Ramos (cell line): ENCODE results near the gene KLHL26.

Experiments
- in situ Hi-C: fragments of 300-500 bp; cut with MboI; formaldehyde crosslinking; loops from one replicate; pipeline ENCODE4 v1.14.3; 2022; ENCODE audit warnings: low sequenced_read_pairs; ENCODE audit not compliant: unreplicated experiment

The KLHL26 gene

GRCh38 chr19:18644196-18645034 is 7.6 kb downstream of the KLHL26 start:
- in situ Hi-C loops, result no loop called here

DNA sequence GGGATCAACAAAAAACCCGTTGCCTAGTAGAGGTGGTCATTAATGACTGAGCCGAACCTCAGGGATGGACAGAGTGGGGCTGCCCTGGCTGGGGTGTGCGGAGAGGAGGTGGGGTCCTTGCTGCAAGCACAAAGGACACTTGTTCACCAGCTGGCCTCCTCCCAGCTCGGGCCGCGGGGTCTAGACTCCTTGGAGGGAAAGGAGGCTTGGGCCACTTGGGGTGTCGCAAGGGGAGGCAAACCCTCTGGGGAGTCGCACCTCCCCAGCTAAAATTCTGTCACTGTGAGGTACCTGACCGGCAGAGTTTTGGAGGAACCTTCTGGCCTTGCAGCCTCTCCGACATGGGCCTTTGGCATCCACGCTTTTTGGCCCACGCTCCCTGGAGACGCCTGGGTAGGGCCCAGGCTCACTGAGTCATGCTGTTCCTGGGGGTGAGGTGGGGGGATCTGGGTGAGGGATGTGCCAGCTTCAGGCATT is 8.2 kb downstream of the KLHL26 start:
- in situ Hi-C loops, result no loop called here

GRCh38 chr19:18646535-18647370 is 9.9 kb downstream of the KLHL26 start:
- in situ Hi-C loops, result no loop called here

GRCh38 chr19:18647371-18647767 is 10.5 kb downstream of the KLHL26 start:
- in situ Hi-C loops, result no loop called here

DNA sequence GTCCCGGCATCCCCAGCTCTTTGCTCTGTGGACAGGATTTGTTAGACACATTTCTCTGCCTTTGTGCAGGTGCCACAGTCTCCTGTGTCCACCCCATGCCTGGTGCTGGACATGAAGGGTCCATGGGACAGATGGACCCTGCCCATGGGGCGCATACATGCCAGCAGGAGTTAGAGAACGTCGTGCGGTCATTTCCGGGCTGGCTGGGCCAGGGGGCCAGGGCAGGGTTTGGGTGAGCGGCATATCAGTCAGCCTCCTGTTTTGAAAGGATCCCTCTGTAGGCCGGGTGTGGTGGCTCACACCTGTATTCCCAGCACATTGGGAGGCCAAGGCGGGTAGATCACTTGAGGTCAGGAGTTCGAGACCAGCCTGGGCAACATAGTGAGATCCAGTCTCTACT is 11.0 kb downstream of the KLHL26 start:
- in situ Hi-C loops, result no loop called here

GRCh38 chr19:18648973-18649315 is 12.1 kb downstream of the KLHL26 start:
- in situ Hi-C loops, result no loop called here

DNA sequence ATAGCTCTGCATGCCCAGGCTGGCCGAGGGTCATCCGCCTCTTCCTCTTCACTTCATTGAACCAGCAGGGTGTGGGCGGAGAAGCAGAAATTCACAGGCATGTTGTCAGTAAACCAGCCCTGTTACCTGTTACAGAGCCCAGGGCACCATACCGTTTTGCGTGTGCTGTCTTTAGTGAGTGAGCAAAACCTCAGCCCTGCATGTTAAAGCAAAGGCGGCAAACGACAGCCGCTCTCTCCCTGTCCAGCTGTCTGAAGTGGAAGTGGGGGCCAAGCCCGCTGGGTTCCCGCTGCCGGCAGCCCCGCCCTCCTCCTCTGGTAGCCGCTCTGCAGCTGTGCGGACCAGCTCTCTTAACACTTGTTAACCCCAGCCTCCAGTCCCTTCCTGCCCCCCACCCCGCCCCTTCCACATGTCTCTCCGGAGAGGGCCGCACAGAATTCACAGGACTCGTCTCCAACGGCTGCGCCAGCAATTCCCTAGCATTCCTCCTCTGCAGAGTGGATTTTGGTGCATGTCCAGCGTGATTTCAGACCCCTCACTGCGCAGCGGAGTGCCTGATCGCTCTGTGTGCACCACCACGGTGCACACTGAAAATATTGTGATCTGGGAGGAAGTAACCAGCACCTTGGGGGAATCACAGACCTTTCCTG is 12.7 kb downstream of the KLHL26 start:
- in situ Hi-C loops, result no loop called here

DNA sequence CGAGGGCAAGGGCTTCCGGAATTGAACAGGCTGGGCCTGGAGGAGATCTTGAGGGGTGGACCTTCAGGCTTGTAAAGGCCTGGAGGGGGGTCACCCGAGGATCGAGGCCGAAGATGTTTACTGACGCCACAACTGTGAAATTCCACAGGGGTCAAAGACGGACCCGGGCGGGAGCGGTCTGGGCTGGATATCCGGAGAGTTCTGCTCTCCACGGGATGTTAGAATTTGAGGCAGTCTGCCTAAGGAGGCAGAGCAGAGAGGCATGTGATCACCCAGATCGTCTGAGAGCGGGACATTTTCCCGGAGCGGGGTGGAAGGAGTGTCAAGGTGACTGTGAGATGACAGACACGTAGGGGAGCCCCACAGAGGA is 13.2 kb downstream of the KLHL26 start:
- in situ Hi-C loops, result no loop called here

- in situ Hi-C loops, result no loop called here
Observed at GRCh38 chr19:18650468-18651041, 13.7 kb downstream of the KLHL26 start.

GRCh38 chr19:18651300-18651699 is 14.5 kb downstream of the KLHL26 start:
- in situ Hi-C loops, result no loop called here

DNA sequence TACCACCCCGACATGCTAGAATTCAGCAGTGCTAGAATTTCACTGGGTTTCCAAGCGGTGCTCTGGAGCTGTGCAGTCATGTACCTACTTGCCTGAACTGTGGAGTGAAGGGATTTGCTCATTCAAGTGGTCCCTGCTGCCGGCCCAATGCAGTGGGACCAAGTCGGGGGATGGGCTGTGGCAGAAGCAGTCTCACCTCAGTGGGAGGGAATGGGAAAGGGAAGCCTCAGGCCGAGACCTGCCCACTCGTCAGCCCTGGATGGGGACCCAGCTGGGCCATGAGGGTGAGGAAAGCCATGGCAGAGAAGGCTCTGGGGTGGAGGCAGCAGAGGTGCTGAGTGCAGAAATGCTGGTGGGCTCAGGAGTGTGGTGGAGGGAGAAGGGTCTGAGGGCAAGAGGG is 14.9 kb downstream of the KLHL26 start:
- in situ Hi-C loops, result no loop called here

DNA sequence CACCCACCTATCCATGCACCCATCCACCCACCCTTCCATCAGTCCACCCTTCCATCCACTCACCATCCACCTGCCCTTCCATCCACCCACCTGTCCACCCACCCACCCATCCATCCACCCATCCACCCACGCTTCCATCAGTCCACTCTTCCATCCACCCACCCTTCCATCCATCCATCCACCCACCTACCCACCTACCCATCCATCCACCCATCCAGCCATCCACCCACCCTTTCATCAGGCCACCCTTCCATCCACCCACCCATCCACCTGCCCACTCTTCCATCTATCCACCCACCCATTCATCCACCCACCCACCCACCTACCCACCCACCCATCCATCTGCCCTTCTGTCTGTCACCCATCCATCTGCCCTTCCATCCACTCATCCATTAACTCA is 17.0 kb downstream of the KLHL26 start:
- in situ Hi-C loops, result no loop called here

DNA sequence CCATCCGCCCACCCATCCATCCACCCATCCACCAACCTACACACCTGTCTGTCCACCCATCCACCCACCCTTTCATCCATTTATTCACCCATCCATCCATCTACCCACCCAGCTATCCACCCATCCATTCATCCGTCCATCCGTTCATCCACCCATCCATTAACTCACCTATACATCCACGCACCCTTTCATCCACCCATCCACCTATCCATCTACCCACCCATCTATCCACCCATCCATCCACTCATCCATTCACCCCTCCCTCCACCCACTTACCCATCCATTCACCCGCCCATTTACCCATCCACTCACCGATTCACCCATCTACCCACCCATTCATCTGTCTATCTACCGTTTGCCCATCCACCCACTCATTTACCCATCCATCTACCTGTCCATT is 17.6 kb downstream of the KLHL26 start:
- in situ Hi-C loops, result no loop called here

GRCh38 chr19:18655173-18655844 is 18.5 kb downstream of the KLHL26 start:
- in situ Hi-C loops, result no loop called here

GRCh38 chr19:18656337-18657086 is 19.7 kb downstream of the KLHL26 start:
- in situ Hi-C loops, result no loop called here

GRCh38 chr19:18657590-18658365 is 20.9 kb downstream of the KLHL26 start:
- in situ Hi-C loops, result no loop called here

DNA sequence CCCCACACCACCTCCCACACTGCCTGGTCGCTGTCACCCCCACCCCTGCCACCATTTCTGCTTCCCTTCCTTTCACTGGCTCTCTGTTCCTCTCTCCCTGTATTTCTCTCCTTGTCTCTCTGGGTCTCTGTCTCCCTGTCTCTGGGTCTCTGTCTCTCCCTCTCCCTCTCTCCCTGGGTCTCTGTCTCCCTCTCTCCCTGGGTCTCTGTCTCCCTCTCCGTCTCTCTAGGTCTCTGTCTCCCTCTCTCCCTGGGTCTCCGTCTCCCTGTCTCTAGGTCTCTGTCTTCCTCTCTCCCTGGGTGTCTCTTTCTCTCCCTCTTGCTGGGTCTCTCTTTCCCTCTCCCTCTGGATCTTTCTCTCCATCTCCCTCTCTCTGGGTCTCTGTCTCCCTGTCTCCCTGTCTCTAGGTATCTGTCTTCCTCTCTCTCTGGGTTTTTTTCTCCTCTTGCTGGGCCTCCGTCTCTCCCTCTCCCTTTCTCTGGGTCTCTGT is 21.6 kb downstream of the KLHL26 start:
- in situ Hi-C loops, result no loop called here

DNA sequence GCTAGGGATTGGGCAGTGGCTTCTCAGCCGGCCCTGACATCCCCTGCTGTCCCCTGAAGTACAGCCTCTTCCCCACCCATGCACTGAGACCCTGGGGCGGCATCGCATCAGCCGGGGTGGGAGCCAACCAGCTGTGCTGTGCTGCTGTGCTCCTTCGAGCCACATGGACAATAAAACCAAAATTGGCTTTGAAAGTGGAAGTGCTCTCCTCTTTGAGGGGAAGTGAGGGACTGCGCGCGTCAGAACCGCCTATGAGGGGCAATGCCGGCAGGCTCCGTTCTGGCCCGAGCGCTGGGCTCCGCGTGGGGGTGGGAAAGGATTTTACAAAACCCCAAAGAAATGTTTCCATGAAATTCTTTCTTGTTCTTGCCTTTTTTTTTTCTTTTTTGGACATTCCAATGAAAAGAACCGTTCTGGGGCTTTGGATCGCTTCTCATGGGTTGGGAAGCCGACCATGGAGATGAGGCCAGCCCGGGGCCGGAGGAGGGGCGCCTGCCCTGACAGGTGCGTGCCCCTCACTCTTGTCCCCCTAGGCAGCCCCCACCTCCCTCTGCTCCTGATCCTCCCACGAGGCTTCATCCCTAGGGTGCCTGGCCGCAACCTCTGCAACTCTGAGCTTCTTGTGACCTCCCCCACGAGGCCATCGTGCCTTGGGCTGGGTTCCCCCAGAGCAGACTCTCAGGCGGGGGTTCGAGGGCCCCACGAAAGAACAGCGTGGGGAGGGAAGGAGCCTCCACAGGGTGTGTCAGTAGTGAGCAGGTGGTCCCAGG is 22.6 kb downstream of the KLHL26 start:
- in situ Hi-C loops, result no loop called here
